Kidney (tissue), 14 donors: ENCODE measurements around the gene SBF2. TPM values are rescaled to one million over a fixed set of nuclear protein-coding genes. Genes with fewer than 3 reads are reported as not detected.

Source experiments
- DNase-seq, 5 donors: peaks; one replicate each; pipeline ENCODE4 v3.0.0-alpha.2; 2013 to 2020
- FAIRE-seq: peaks from 2 replicates; lab custom pipeline; 2012; peaks lifted over from hg19 to GRCh38; lab: Jason Lieb, UNC
- H3K27ac ChIP-seq, 2 donors: one replicate each; pipeline ENCODE4 v1.7.0; 2013; ENCODE audit warnings: low read depth in 2 of 2, low read length in 2 of 2, inconsistent platforms in 1 of 2
- H3K27me3 ChIP-seq: one replicate; pipeline ENCODE4 v1.7.1; 2013; ENCODE audit warnings: low read length, inconsistent platforms; ENCODE audit not compliant: control insufficient read depth, insufficient read depth
- H3K36me3 ChIP-seq, 3 donors: one replicate each; pipeline versions ENCODE4 v1.7.0 to v1.7.1; 2013; ENCODE audit warnings: low read length in 3 of 3, control low read depth in 1 of 3, inconsistent platforms in 1 of 3; ENCODE audit not compliant: insufficient read depth in 3 of 3, control insufficient read depth in 2 of 3
- H3K4me1 ChIP-seq, 3 donors: one replicate each; pipeline versions ENCODE4 v1.7.0 to v1.7.1; 2013; ENCODE audit warnings: low read length in 3 of 3, inconsistent platforms in 1 of 3, low read depth in 1 of 3; ENCODE audit not compliant: control insufficient read depth in 2 of 3, insufficient read depth in 2 of 3
- H3K4me3 ChIP-seq, 3 donors: one replicate each; pipeline versions ENCODE4 v1.7.0 to v1.8.1; 2013; ENCODE audit warnings: low read length in 3 of 3, control low read depth in 1 of 3, inconsistent platforms in 1 of 3
- H3K9ac ChIP-seq, 3 donors: one replicate each; pipeline versions ENCODE4 v1.7.0 to v1.7.1; 2013; ENCODE audit warnings: low read length in 3 of 3, control low read depth in 1 of 3, inconsistent platforms in 1 of 3
- H3K9me3 ChIP-seq, 3 donors: one replicate each; pipeline versions ENCODE4 v1.7.0 to v1.7.1; 2013; ENCODE audit warnings: low read length in 3 of 3, control low read depth in 1 of 3, inconsistent platforms in 1 of 3; ENCODE audit not compliant: control insufficient read depth in 2 of 3, insufficient read depth in 1 of 3
- CTCF ChIP-seq: IDR thresholded peaks from 3 replicates; pipeline ENCODE4 v1.5.1; 2012; ENCODE audit warnings: mild to moderate bottlenecking, moderate library complexity, borderline replicate concordance; ENCODE audit not compliant: insufficient read depth; ENCODE audit errors: extremely low read depth
- intact Hi-C: fragments of 100-400 bp; cut with DNase I; formaldehyde crosslinking; loops from one replicate; pipeline ENCODE4 v1.11.1; 2022
- polyA plus RNA-seq: library from polyadenylated mRNA; stranded (reverse); fragments of 350-450 nt; fragmentation: Illumina TruSeq; extraction: RNeasy Lipid Tissue Mini Kit (QIAGEN cat#74804); gene quantifications from one replicate; pipeline ENCODE4 v1.2.3, GENCODE V29; 2014; ENCODE audit warnings: low read depth, low replicate concordance; ENCODE audit not compliant: insufficient read depth
- total RNA-seq: library from RNA; stranded (reverse); fragmentation: NEBNext Ultra II Directional; extraction: Animal tissue kit (Norgen Biotek cat#: 25700); gene quantifications from one replicate; pipeline ENCODE4 v1.2.1, GENCODE V29; 2021
- donor health status: control.
- donor health status: control.
- donor health status: control.
- donor health status: control.
- donor health status: control.
- donor health status: DM: yes; HTN: yes; CAD: no.
- donor health status: Normal renal cell carcinoma (clear cell type).

Gene SBF2
- total and polyA plus RNA-seq, 2 donors from 2014 or later, result 13.1 to 55.4 TPM

DNA sequence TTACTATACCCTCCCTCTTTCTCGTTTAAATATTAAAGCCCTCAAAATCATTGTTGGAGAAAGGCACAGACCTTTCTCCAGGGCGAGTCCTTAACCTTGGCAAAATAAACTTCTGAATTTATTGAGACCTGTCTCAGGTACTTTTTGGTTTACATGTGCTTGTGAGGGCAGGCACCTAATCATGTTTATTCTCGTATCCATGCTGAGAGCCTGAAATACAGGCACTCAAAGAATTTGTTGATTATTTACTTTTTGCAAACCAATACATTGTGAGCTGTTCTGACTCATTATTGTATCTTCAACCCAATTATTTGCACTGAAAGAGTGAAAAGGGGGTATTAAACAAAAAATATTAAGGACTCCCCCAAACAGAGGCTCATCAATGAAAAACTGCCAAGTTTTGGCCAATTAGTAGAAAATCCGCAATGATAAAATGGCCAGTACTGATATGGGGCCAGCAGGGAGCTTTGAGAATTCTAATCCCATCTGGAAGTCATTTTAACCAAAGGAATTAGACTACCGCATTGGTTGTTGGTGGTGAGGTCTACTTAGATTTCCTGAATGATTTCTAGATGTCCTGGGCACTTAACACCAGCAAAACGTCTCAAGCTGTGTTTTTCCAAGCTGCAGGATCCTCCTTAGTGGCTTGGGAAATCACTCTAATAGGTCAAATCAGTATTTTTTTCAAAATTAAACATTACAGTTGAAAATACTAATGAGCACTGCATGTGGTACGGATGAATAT is 472.8 kb downstream of the SBF2 start:
- H3K36me3 ChIP-seq, result peaks cover 0 to 2% (median 0%) of the 10 kb centered on the region in 3 donors
- FAIRE-seq (no peak), DNase-seq (no peak)
- peaks cover 0 to 4% (median 0%) of the 10 kb centered on the region in 3 donors for H3K4me1 ChIP-seq
- H3K9me3 ChIP-seq, result no peaks in the 10 kb centered on the region
- intact Hi-C loops, result no loop called here
- no peak for TF ChIP-seq CTCF
- no peaks in the 10 kb centered on the region for H3K27me3 ChIP-seq
- no peak overlapping the region for H3K9ac ChIP-seq
- no peak overlapping the region for H3K4me3 ChIP-seq
- H3K27ac ChIP-seq, result no peak overlapping the region

- intact Hi-C loops, result no loop called here
- no peak overlapping the region for H3K27ac ChIP-seq
- no peak for FAIRE-seq
Measured at GRCh38 chr11:9820260-9820659, 473.8 kb downstream of the SBF2 start.

GRCh38 chr11:9817191-9817590 is 476.8 kb downstream of the SBF2 start:
- Histone ChIP-seq H3K9me3 (no peaks in the 10 kb centered on the region), H3K4me1 (peaks cover 0 to 4% (median 0%) of the 10 kb centered on the region in 3 donors), H3K36me3 (peaks cover 0 to 2% (median 0%) of the 10 kb centered on the region in 3 donors), H3K27me3 (no peaks in the 10 kb centered on the region), H3K4me3 (no peak overlapping the region), H3K9ac (no peak overlapping the region), H3K27ac (no peak overlapping the region)
- TF ChIP-seq CTCF, result no peak
- no peak for DNase-seq
- FAIRE-seq, result no peak
- intact Hi-C loops, result no loop called here

More at GRCh38 chr11:9820260-9820659, 473.8 kb downstream of the SBF2 start:
- H3K36me3 ChIP-seq, result no peaks in the 10 kb centered on the region
- no peak for DNase-seq
- H3K27me3 ChIP-seq, result no peaks in the 10 kb centered on the region
- TF ChIP-seq CTCF, result no peak
- H3K9ac ChIP-seq, result no peak overlapping the region
- H3K9me3 ChIP-seq, result no peaks in the 10 kb centered on the region
- no peak overlapping the region for H3K4me3 ChIP-seq
- peaks cover 0 to 4% (median 0%) of the 10 kb centered on the region in 3 donors for H3K4me1 ChIP-seq
